GM21825 (cell line): ENCODE results near the gene VWA7.

ENCODE experiments used
- ATAC-seq: cut with Tn5 transposase; IDR thresholded peaks from one replicate; pipeline ENCODE4 v1.9.1; 2021; ENCODE audit warnings: mild to moderate bottlenecking, moderate library complexity; ENCODE audit not compliant: unreplicated experiment

The VWA7 gene

GRCh38 chr6:31732029-31732428, 45.1 kb downstream of the VWA7 start:
- ATAC-seq, result no peak

GRCh38 chr6:31730631-31731086, 46.5 kb downstream of the VWA7 start:
- ATAC-seq, result no peak

GRCh38 chr6:31729979-31730630, 47.0 kb downstream of the VWA7 start:
- no peak for ATAC-seq

- peak; percentile 31 for ATAC-seq
Observed at GRCh38 chr6:31729515-31729978, 47.6 kb downstream of the VWA7 start.

- no peak for ATAC-seq
Observed at GRCh38 chr6:31728767-31729514, 48.2 kb downstream of the VWA7 start, which contains the start of gene DDAH2. Gene DDAH2, minus strand, starts transcription at chr6:31729299. Its CDS starts 138 bp downstream, at chr6:31729161.

- no peak for ATAC-seq
Observed at GRCh38 chr6:31727717-31728671, 49.1 kb downstream of the VWA7 start.

- no peak for ATAC-seq
Observed at GRCh38 chr6:31727034-31727716, 50.0 kb downstream of the VWA7 start.

GRCh38 chr6:31725502-31726350, 51.4 kb downstream of the VWA7 start:
- no peak for ATAC-seq

- no peak for ATAC-seq
Observed at GRCh38 chr6:31723980-31724691, 53.0 kb downstream of the VWA7 start.

- no peak for ATAC-seq
Observed at GRCh38 chr6:31723245-31723979, 53.7 kb downstream of the VWA7 start, which contains the start of gene MPIG6B. Gene MPIG6B, plus strand, starts transcription at chr6:31723373. Its CDS starts 11 bp downstream, at chr6:31723384.

GRCh38 chr6:31722173-31722572, 55.0 kb downstream of the VWA7 start:
- ATAC-seq, result no peak

GRCh38 chr6:31721351-31722020, 55.6 kb downstream of the VWA7 start, which contains the start of gene LY6G6C:
Gene LY6G6C, minus strand, starts transcription at chr6:31721746. Its CDS starts 67 bp downstream, at chr6:31721679.
- ATAC-seq, result no peak

GRCh38 chr6:31720196-31720770, 56.8 kb downstream of the VWA7 start:
- ATAC-seq, result no peak

GRCh38 chr6:31719001-31719400, 58.1 kb downstream of the VWA7 start:
- ATAC-seq, result no peak

GRCh38 chr6:31718265-31718664, 58.9 kb downstream of the VWA7 start:
- no peak for ATAC-seq

GRCh38 chr6:31717499-31718222, 59.5 kb downstream of the VWA7 start:
- ATAC-seq, result no peak
